SIG-M5 treated with dmso at 0.1 percent for 504 hours (cell line): Measurements from ENCODE around the gene PRG2.
"Not testable (repeated sequence)": the region's sequence is repeated elsewhere in the genome, so short reads cannot be mapped to it uniquely, and the experiment has no call there.

Experiments used
- DNase-seq: peaks from one replicate; lab custom pipeline; 2025; ENCODE audit not compliant: unreplicated experiment; lab: John Stamatoyannopoulos, UW

The PRG2 gene

DNA sequence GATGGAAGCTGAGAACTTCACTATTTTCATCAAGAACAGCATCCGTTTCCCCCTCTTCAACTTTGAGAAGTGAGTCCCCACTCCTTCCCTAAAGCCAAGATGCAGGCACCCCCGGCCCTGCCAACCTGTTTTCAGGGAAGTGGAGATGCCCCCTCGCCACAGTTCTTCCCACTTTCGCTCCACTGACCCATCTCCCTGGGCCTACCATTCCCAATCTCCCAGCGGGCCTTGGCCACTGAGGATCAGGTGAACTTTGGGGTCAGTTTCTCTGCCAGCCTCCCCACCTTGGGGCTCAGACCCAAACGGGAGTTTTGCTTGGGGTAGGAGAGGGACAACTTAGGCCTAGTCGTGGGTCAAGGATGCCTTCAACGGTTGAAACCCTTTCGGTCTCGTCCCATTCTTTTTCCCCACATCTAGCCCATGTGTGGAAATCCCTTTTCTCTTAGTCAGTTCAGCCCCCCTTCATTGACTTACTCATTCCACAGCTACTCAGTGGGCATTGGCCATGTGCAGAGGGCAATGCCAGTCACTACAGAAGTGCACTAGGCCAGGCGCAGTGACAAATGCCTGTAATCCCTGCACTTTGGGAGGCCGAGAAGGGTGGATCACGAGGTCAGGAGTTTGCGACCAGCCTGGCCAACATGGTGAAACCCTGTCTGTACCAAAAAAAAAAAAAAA lies 41.7 kb downstream of the PRG2 start:
- no peak for DNase-seq

DNA sequence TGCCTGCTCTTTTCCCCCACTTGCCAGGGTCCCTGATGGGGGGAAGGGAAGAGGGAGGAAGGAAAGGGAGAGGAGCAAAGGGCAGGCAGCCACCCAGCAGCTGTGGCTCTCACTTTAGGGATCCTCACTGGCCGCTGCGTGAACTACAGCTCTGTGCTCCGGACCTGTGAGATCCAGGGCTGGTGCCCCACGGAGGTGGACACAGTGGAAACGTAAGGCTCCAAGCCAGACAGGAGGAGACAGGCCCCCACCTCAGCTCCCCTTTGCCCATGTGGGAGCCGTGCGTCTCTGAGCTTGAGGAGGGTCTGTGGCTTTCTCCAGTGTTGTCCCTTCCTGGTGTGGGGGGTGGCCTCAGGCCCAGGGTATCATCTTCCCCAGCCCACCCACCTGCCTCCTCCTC lies 42.4 kb downstream of the PRG2 start:
- no peak for DNase-seq

DNA sequence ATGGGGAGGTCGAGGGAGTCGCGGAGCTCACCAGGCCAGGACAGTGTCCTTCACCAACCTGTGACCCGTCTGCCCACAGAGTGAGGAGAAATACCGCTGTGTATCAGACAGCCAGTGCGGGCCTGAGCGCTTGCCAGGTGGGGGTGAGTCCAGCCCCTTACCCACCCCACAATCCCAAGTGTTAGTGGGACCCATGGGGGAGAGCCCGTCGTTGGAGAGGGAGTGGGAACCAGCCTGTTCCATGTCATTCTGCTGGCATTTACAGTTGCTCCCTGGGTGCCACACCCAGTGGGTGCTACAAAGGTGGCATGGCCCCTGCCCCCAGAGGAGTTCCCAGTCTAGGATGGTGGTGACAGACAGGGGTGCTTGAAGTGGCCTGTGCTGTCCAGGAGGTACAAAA lies 43.1 kb downstream of the PRG2 start:
- no peak for DNase-seq

DNA sequence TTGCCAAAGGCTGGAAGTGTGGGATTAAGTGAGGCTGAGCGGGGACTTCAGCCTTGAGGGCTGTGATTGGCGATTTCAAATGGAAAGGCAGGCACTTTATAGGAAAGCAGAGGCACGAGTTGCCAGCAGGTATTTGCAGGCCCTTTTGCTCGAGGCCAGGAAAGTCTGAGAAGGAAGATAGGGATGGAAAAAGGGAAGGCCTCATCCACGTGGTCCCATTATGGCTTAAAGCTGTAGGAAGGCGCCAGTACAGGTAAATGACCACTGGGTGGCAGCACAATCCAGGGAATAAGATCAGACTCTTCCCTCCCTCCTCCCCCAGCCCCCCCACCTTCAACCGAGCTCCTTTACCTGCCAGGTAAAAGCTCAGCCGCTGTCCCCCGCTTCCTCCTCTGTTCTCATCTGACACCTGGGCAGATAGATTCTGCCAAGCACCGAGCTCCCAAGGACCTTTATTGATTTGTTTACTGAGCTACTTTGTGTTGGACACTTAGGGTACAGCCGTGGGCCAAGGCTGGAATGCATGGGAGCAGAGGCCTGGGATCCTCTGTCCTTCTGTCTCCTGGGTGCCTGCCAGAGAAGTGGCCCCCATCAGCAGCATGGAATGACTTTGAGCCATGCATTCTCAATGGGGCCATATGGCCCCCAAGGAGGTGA lies 44.8 kb downstream of the PRG2 start:
- DNase-seq, result peak; percentile 70

DNA sequence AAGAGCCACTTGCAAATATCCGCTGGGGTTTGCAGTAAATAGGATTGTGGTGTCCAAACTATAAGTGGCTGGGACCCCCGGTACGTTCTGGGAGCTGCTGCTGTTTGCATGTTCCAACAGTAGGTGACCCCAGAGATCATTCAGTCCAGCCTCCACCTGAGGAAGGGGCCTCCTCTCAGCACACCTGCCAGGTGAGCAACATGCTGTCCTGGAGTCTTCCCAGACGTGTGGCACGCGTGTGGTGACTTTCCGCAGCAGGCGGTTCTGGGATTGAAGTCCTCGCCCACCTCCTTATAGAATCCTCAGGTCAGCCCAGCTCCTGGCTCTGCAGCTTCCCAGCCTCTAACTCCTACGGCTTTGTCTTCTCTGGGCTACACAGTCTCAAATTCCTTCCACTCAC lies 45.6 kb downstream of the PRG2 start:
- no peak for DNase-seq

DNA sequence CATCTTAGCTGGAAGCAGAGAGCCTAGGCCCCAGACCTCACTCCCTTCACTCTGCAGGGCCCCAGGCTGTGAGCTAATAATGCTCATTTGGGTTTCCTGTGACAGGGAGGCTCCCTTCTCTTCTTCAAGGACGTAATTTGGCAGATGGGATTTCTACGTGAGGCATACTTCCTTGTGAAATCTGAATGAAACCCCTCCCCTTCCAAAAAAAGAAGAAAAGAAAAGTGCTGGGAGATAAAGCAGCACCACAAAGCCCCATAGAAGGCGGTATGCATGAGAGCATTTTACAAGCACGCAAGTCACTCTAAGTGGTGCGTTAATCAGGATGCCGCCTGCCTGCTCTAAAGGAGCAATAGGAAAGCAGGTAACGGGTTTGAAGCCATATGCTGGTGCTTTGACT lies 46.6 kb downstream of the PRG2 start:
- DNase-seq, result peak; percentile 34

DNA sequence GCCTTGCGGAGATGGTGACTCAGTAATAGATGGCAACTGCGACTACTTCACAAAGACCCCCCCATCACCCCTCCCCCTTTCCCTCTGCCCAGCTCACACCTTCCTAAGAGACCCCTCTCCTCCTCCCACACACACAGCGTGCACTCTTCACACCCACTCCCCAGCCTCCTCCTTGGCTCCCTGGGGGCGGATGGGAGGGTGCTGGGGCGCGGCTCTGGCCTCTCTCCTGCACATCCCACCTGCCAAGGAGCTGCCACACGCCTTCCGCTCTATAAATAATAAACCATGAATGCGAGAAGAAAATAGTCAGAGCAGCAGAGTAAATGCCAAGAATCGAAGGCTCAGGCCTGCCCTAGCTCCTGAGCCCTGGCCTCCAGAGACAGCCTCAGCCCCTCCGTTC lies 47.7 kb downstream of the PRG2 start:
- no peak for DNase-seq

DNA sequence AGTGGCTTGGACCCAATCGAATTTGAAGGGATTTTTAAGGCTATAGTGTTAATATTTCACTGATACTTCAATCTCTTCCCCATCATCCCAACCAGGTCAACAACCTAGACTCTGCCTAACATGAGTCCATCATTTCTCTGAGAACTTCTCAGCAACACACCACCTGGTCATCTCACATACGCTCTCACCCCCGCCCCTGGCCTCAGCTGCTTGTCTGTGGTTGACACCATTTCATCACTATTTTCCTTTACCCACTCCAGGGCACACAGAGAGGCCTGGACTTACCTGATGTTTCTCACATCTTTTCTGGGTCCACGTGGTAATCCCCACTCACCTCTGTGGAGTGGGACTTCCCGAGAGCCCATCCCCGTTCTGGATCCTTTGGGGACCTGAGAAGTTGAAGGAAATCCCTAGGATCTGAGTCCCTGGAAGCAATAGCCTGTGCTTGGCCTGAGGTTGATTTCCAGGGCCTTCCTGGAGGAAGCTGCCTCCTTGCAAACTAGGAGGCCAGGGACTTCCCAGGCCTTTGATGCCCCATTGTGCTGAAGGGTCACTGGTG lies 49.1 kb downstream of the PRG2 start:
- DNase-seq, result no peak

DNA sequence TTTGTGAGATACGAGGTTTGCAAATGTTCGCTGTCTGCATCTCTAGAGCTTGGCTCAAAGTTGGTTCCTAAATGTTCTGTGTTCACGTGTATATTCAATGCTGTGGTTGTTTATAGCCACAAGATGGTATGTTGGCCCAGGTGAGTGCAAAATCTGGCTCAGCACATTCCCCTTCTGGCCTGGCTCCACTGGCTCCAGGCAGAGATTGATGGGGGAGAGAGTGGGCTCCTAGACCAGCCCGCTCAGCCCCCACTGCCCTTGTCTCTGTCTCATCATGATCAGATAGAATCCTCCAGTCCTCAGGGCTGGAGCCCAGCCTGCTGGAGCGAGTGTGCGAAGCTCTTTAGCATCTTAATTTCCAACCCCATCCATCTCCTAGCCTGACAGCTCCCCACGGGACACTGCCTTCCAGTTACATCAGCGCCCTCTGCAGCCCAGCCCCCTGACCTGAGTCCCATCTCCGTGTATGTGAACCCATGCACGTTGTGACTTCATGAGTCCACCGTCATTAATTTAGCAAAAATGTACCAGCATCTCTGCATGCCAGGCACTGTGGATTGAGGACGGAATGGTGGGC lies 50.3 kb downstream of the PRG2 start:
- no peak for DNase-seq

DNA sequence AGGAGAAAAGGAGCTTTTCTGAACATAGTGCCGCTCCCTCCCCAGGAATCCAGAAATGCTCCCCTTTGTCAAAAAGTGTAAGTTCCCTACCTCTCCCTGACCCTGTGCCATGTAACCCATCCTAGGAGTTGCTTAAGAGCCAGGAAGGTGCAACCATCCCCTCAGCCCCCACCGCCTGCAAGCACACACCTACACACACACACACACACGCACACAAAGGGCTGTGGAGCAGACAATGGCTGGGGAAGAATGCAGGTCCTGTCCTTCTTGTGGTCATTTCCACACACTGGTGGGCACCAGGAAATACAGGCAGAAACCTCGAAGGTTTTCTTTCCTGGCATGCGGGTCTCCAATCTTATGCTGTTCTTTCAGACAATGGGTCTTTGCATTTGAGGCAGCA lies 51.1 kb downstream of the PRG2 start:
- DNase-seq, result no peak

DNA sequence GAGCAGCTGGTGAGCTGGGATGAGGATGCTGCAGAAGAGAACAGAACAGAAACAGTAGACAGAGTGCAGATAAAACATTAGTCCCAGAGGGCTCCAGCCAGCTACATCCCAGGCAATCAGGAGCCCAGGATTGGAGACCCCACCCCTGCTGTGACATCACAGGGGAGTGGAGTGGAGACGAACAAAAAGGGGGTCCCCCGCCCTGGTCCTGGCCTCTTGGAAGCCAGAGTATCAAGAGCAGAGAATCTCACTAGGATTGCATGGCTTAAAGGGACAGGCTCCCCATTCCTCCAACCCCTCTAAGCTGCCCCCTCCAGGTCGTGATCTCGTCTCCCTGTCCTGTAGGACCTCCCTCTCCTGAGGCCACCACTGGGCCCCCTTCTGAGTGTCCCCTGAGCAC lies 52.3 kb downstream of the PRG2 start, which contains the start of gene P2RX3:
P2RX3 (plus strand) TSS at position 211 of the 400 bp plus-strand sequence. CDS start 199 bp downstream, outside the sequence.
- no peak for DNase-seq

DNA sequence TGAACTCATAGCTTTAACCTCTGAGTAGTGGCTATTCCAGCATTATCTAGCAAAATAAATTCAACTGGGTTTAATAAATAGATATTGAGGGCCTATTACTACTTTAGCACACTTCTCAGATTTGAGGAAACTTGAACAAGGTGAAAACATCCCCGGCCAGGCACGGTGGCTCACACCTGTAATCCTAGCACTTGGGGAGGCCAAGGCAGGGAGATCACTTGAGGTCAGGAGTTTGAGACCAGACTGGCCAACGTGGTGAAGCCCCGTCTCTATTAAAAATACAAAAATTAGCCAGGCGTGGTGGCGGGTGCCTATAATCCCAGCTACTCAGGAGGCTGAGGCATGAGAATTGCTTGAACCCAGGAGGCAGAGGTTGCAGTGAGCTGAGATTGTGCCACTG lies 53.6 kb downstream of the PRG2 start:
- DNase-seq, result not testable (repeated sequence)
